GM18499 (cell line): ENCODE measurements around the gene STAC3.

Experiments used
- ATAC-seq: cut with Tn5 transposase; IDR thresholded peaks from one replicate; pipeline ENCODE4 v1.9.1; 2021; ENCODE audit warnings: moderate number of reproducible peaks; ENCODE audit not compliant: insufficient read depth, unreplicated experiment

STAC3 gene

GRCh38 chr12:57213763-57214397 is 37.1 kb downstream of the STAC3 start:
- ATAC-seq, result no peak

GRCh38 chr12:57213058-57213715 is 37.8 kb downstream of the STAC3 start:
- no peak for ATAC-seq

- ATAC-seq, result no peak
Measured at GRCh38 chr12:57212701-57213057, 38.3 kb downstream of the STAC3 start.

GRCh38 chr12:57211791-57212700 is 38.9 kb downstream of the STAC3 start:
- ATAC-seq, result no peak

- ATAC-seq, result no peak
Measured at GRCh38 chr12:57210926-57211692, 39.9 kb downstream of the STAC3 start.

GRCh38 chr12:57210461-57210860 is 40.5 kb downstream of the STAC3 start:
- no peak for ATAC-seq

- ATAC-seq, result no peak
Measured at GRCh38 chr12:57209916-57210315, 41.1 kb downstream of the STAC3 start.

GRCh38 chr12:57208631-57209282 is 42.2 kb downstream of the STAC3 start:
- ATAC-seq, result no peak

GRCh38 chr12:57207731-57208630 is 43.0 kb downstream of the STAC3 start:
- no peak for ATAC-seq

- ATAC-seq, result no peak
Measured at GRCh38 chr12:57205931-57206330, 45.1 kb downstream of the STAC3 start.

- no peak for ATAC-seq
Measured at GRCh38 chr12:57205186-57205585, 45.8 kb downstream of the STAC3 start.

GRCh38 chr12:57204454-57204853 is 46.5 kb downstream of the STAC3 start:
- no peak for ATAC-seq

GRCh38 chr12:57203791-57204190 is 47.2 kb downstream of the STAC3 start:
- no peak for ATAC-seq

GRCh38 chr12:57203201-57203600 is 47.8 kb downstream of the STAC3 start:
- no peak for ATAC-seq

- no peak for ATAC-seq
Measured at GRCh38 chr12:57202321-57202720, 48.7 kb downstream of the STAC3 start.

- no peak for ATAC-seq
Measured at GRCh38 chr12:57201631-57202030, 49.4 kb downstream of the STAC3 start.

- no peak for ATAC-seq
Measured at GRCh38 chr12:57201219-57201618, 49.8 kb downstream of the STAC3 start.

- no peak for ATAC-seq
Measured at GRCh38 chr12:57200497-57200896, 50.5 kb downstream of the STAC3 start.

- ATAC-seq, result no peak
Measured at GRCh38 chr12:57199191-57199590, 51.8 kb downstream of the STAC3 start.
